Measurements from ENCODE around the gene MXRA8.
A peak's percentile ranks its signal among the peaks of the same experiment; 100 is the strongest.

The MXRA8 gene

GRCh38 chr1:1340791-1341548 lies 17.4 kb downstream of the MXRA8 start:
- peaks cover 36% of the 10 kb centered on the region for H3K79me1 ChIP-seq (replicated peaks; ENCODE audit: low read length, poor library complexity, severe bottlenecking)
- H3K9ac ChIP-seq (ENCODE audit: low read length): no peak overlapping the region
- H4K91ac ChIP-seq (ENCODE audit: low read length): peak overlapping the region; percentile 40
- H4K8ac ChIP-seq (ENCODE audit: low read length): no peak overlapping the region
- H3K4me3 ChIP-seq (ENCODE audit: insufficient read depth in 1 of 2, low read depth in 1 of 2, low read length in 2 of 2): peak overlapping the region in 1 of 2 experiments; percentile 32
- DNase-seq: no peak
- no peak overlapping the region for H3K14ac ChIP-seq (ENCODE audit: low read length in 2 of 2)
- H2BK15ac ChIP-seq (ENCODE audit: low read depth, poor library complexity, severe bottlenecking): no peak overlapping the region
- no peak overlapping the region for H3K27ac ChIP-seq (ENCODE audit: low read length, poor library complexity, severe bottlenecking)
- peaks cover 43% of the 10 kb centered on the region for H3K4me1 ChIP-seq (ENCODE audit: control insufficient read depth, insufficient read depth, low read depth, low read length)
- peaks cover 31 to 86% of the 10 kb centered on the region in 2 experiments for H3K36me3 ChIP-seq (ENCODE audit: control insufficient read depth in 1 of 2, insufficient read depth in 2 of 2, low read depth in 1 of 2, low read length in 2 of 2)
- H3K27me3 ChIP-seq (ENCODE audit: control insufficient read depth in 1 of 2, insufficient read depth in 1 of 2, low read length in 2 of 2): no peaks in the 10 kb centered on the region
- no peaks in the 10 kb centered on the region for H3K9me3 ChIP-seq (ENCODE audit: control insufficient read depth, low read length)
- no peak overlapping the region for H3K4me2 ChIP-seq (ENCODE audit: low read length, poor library complexity, severe bottlenecking)
- H2BK5ac ChIP-seq (ENCODE audit: low read depth, low read length, poor library complexity, severe bottlenecking): no peak overlapping the region
- WGBS: 95% methylated on average over 36 of the region's 36 CpGs
- H2BK120ac ChIP-seq (ENCODE audit: low read depth, low read length): no peak overlapping the region
- H2AK5ac ChIP-seq (ENCODE audit: low read length, severe bottlenecking): no peak overlapping the region
- no peak overlapping the region for H3K23ac ChIP-seq (ENCODE audit: low read length in 2 of 2)
- no peak overlapping the region for H2AFZ ChIP-seq (ENCODE audit: low read depth, low read length)
- H2BK12ac ChIP-seq (ENCODE audit: low read length in 2 of 2): no peak overlapping the region
- H3K18ac ChIP-seq (ENCODE audit: low read depth in 1 of 2, low read length in 2 of 2): no peak overlapping the region
- H3K4ac ChIP-seq (ENCODE audit: low read depth in 1 of 2, low read length in 2 of 2): no peak overlapping the region

GRCh38 chr1:1340185-1340584 lies 18.2 kb downstream of the MXRA8 start:
- H3K9ac ChIP-seq (ENCODE audit: low read length): no peak overlapping the region
- no peak overlapping the region for H3K4me3 ChIP-seq (ENCODE audit: insufficient read depth in 1 of 2, low read depth in 1 of 2, low read length in 2 of 2)
- no peak overlapping the region for H2BK15ac ChIP-seq (ENCODE audit: low read depth, poor library complexity, severe bottlenecking)
- H3K14ac ChIP-seq (ENCODE audit: low read length in 2 of 2): no peak overlapping the region
- no peak overlapping the region for H2BK12ac ChIP-seq (ENCODE audit: low read length in 2 of 2)
- 95% methylated on average over 22 of the region's 23 CpGs for WGBS
- H3K4ac ChIP-seq (ENCODE audit: low read depth in 1 of 2, low read length in 2 of 2): no peak overlapping the region
- peaks cover 35% of the 10 kb centered on the region for H3K4me1 ChIP-seq (ENCODE audit: control insufficient read depth, insufficient read depth, low read depth, low read length)
- no peak overlapping the region for H2BK120ac ChIP-seq (ENCODE audit: low read depth, low read length)
- H3K79me1 ChIP-seq (replicated peaks; ENCODE audit: low read length, poor library complexity, severe bottlenecking): peaks cover 38% of the 10 kb centered on the region
- DNase-seq: no peak
- no peak overlapping the region for H2BK5ac ChIP-seq (ENCODE audit: low read depth, low read length, poor library complexity, severe bottlenecking)
- no peak overlapping the region for H3K4me2 ChIP-seq (ENCODE audit: low read length, poor library complexity, severe bottlenecking)
- no peak overlapping the region for H4K8ac ChIP-seq (ENCODE audit: low read length)
- no peak overlapping the region for H2AK5ac ChIP-seq (ENCODE audit: low read length, severe bottlenecking)
- H3K18ac ChIP-seq (ENCODE audit: low read depth in 1 of 2, low read length in 2 of 2): no peak overlapping the region
- H2AFZ ChIP-seq (ENCODE audit: low read depth, low read length): no peak overlapping the region
- no peak overlapping the region for H4K91ac ChIP-seq (ENCODE audit: low read length)
- H3K27ac ChIP-seq (ENCODE audit: low read length, poor library complexity, severe bottlenecking): no peak overlapping the region
- peaks cover 31 to 88% of the 10 kb centered on the region in 2 experiments for H3K36me3 ChIP-seq (ENCODE audit: control insufficient read depth in 1 of 2, insufficient read depth in 2 of 2, low read depth in 1 of 2, low read length in 2 of 2)
- no peak overlapping the region for H3K23ac ChIP-seq (ENCODE audit: low read length in 2 of 2)
- no peaks in the 10 kb centered on the region for H3K27me3 ChIP-seq (ENCODE audit: control insufficient read depth in 1 of 2, insufficient read depth in 1 of 2, low read length in 2 of 2)
- H3K9me3 ChIP-seq (ENCODE audit: control insufficient read depth, low read length): no peaks in the 10 kb centered on the region

- no peak overlapping the region for H3K9ac ChIP-seq (ENCODE audit: low read length)
- no peak overlapping the region for H4K8ac ChIP-seq (ENCODE audit: low read length)
- H2BK15ac ChIP-seq (ENCODE audit: low read depth, poor library complexity, severe bottlenecking): no peak overlapping the region
- 98% methylated on average over 36 of the region's 36 CpGs for WGBS
- H3K4me2 ChIP-seq (ENCODE audit: low read length, poor library complexity, severe bottlenecking): no peak overlapping the region
- no peak overlapping the region for H3K14ac ChIP-seq (ENCODE audit: low read length in 2 of 2)
- H3K4me1 ChIP-seq (ENCODE audit: control insufficient read depth, insufficient read depth, low read depth, low read length): peaks cover 16% of the 10 kb centered on the region
- H3K23ac ChIP-seq (ENCODE audit: low read length in 2 of 2): no peak overlapping the region
- no peak overlapping the region for H2BK5ac ChIP-seq (ENCODE audit: low read depth, low read length, poor library complexity, severe bottlenecking)
- peaks cover 31 to 98% of the 10 kb centered on the region in 2 experiments for H3K36me3 ChIP-seq (ENCODE audit: control insufficient read depth in 1 of 2, insufficient read depth in 2 of 2, low read depth in 1 of 2, low read length in 2 of 2)
- H3K4ac ChIP-seq (ENCODE audit: low read depth in 1 of 2, low read length in 2 of 2): no peak overlapping the region
- H3K4me3 ChIP-seq (ENCODE audit: insufficient read depth in 1 of 2, low read depth in 1 of 2, low read length in 2 of 2): no peak overlapping the region
- no peak overlapping the region for H3K27ac ChIP-seq (ENCODE audit: low read length, poor library complexity, severe bottlenecking)
- no peaks in the 10 kb centered on the region for H3K27me3 ChIP-seq (ENCODE audit: control insufficient read depth in 1 of 2, insufficient read depth in 1 of 2, low read length in 2 of 2)
- peak overlapping the region; percentile 35 for H4K91ac ChIP-seq (ENCODE audit: low read length)
- H3K18ac ChIP-seq (ENCODE audit: low read depth in 1 of 2, low read length in 2 of 2): no peak overlapping the region
- H2BK12ac ChIP-seq (ENCODE audit: low read length in 2 of 2): no peak overlapping the region
- no peak overlapping the region for H2AFZ ChIP-seq (ENCODE audit: low read depth, low read length)
- H2BK120ac ChIP-seq (ENCODE audit: low read depth, low read length): no peak overlapping the region
- no peak for DNase-seq
- no peak overlapping the region for H2AK5ac ChIP-seq (ENCODE audit: low read length, severe bottlenecking)
- H3K9me3 ChIP-seq (ENCODE audit: control insufficient read depth, low read length): no peaks in the 10 kb centered on the region
- peaks cover 31% of the 10 kb centered on the region for H3K79me1 ChIP-seq (replicated peaks; ENCODE audit: low read length, poor library complexity, severe bottlenecking)
These were observed 20.1 kb downstream of the MXRA8 start for GRCh38 chr1:1338278-1338677.

GRCh38 chr1:1337793-1338147 lies 20.6 kb downstream of the MXRA8 start:
- Histone ChIP-seq H3K9me3 (ENCODE audit: control insufficient read depth, low read length) (no peaks in the 10 kb centered on the region), H3K36me3 (ENCODE audit: control insufficient read depth in 1 of 2, insufficient read depth in 2 of 2, low read depth in 1 of 2, low read length in 2 of 2) (peaks cover 31 to 100% of the 10 kb centered on the region in 2 experiments), H4K91ac (ENCODE audit: low read length) (no peak overlapping the region), H3K23ac (ENCODE audit: low read length in 2 of 2) (no peak overlapping the region), H3K9ac (ENCODE audit: low read length) (no peak overlapping the region), H4K8ac (ENCODE audit: low read length) (no peak overlapping the region), H2BK5ac (ENCODE audit: low read depth, low read length, poor library complexity, severe bottlenecking) (no peak overlapping the region), H3K27me3 (ENCODE audit: control insufficient read depth in 1 of 2, insufficient read depth in 1 of 2, low read length in 2 of 2) (no peaks in the 10 kb centered on the region), H3K27ac (ENCODE audit: low read length, poor library complexity, severe bottlenecking) (no peak overlapping the region), H3K4me1 (ENCODE audit: control insufficient read depth, insufficient read depth, low read depth, low read length) (peaks cover 13% of the 10 kb centered on the region), H3K4me3 (ENCODE audit: insufficient read depth in 1 of 2, low read depth in 1 of 2, low read length in 2 of 2) (no peak overlapping the region), H2BK15ac (ENCODE audit: low read depth, poor library complexity, severe bottlenecking) (no peak overlapping the region), H3K14ac (ENCODE audit: low read length in 2 of 2) (no peak overlapping the region), H3K79me1 (replicated peaks; ENCODE audit: low read length, poor library complexity, severe bottlenecking) (peaks cover 29% of the 10 kb centered on the region), H2BK12ac (ENCODE audit: low read length in 2 of 2) (no peak overlapping the region), H2AK5ac (ENCODE audit: low read length, severe bottlenecking) (no peak overlapping the region), H2BK120ac (ENCODE audit: low read depth, low read length) (no peak overlapping the region), H3K4ac (ENCODE audit: low read depth in 1 of 2, low read length in 2 of 2) (no peak overlapping the region), H3K18ac (ENCODE audit: low read depth in 1 of 2, low read length in 2 of 2) (no peak overlapping the region), H3K4me2 (ENCODE audit: low read length, poor library complexity, severe bottlenecking) (no peak overlapping the region), H2AFZ (ENCODE audit: low read depth, low read length) (no peak overlapping the region)
- 93% methylated on average over 17 of the region's 18 CpGs for WGBS
- DNase-seq: no peak
